Stimulated activated CD4-positive, alpha-beta T cell treated with anti-CD3 and anti-CD28 coated beads, Interleukin-4, amount 100 ng/mL, for 48 hours (primary cell): ENCODE results near the gene CROCC.

Experiments
- DNase-seq, 2 donors: peaks; one replicate each; pipeline ENCODE4 v3.0.0-alpha.2; 2020; ENCODE audit warnings: low read depth in 2 of 2

CROCC gene

GRCh38 chr1:16967962-16968361, 46.2 kb downstream of the CROCC start:
- no peak for DNase-seq

- DNase-seq: no peak
Observed at GRCh38 chr1:16968372-16968771, 46.6 kb downstream of the CROCC start.

GRCh38 chr1:16969057-16969611, 47.4 kb downstream of the CROCC start:
- DNase-seq: no peak

DNA sequence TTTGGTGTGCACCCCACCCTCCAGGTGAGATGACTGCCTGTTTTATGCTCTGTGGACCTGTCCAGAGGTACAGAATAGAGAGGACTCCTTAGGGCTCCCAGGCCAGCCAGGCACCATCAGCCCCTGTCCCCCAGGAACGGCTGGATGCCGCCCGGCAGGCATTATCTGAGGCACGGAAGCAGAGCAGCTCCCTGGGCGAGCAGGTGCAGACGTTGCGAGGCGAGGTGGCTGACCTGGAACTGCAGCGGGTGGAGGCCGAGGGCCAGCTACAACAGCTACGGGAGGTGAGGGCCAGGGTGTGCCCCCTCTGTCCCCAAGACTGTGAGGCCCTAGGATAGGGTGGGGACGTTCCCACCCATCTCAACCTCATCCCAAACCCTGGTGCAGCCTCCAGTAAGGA, 47.9 kb downstream of the CROCC start:
- no peak for DNase-seq

DNA sequence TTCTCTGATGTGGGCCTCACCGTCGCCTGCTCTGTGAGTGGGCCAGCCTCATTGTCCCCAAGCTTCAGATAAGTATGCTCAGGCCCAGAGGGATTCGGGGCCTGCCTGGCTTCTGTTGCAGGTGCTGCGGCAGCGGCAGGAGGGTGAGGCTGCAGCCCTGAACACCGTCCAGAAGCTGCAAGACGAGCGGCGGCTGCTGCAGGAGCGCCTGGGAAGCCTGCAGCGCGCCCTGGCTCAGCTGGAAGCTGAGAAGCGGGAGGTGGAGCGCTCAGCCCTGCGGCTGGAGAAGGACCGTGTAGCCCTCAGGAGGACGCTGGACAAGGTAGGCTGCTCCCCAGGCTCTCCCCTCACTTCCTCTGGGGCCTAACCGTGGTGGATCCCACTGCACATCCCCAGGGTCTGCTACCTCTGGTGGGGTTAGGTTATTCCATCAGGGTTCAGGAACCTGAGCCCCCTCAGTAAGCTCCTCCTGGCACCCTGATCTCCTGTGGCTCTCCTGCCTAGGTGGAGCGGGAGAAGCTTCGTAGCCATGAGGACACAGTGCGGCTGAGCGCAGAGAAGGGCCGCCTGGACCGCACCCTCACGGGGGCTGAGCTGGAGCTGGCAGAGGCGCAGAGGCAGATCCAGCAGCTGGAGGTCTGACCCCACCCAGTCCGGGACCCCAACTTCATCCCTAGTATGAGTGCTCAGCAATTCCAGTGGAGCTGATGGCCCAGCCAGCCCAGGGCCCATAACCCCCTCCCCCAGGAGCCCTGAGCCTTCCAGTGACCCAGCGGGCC, 48.6 kb downstream of the CROCC start:
- no peak for DNase-seq

- DNase-seq: no peak
Observed at GRCh38 chr1:16971341-16972188, 49.8 kb downstream of the CROCC start.

GRCh38 chr1:16972189-16972895, 50.6 kb downstream of the CROCC start:
- DNase-seq: no peak

DNA sequence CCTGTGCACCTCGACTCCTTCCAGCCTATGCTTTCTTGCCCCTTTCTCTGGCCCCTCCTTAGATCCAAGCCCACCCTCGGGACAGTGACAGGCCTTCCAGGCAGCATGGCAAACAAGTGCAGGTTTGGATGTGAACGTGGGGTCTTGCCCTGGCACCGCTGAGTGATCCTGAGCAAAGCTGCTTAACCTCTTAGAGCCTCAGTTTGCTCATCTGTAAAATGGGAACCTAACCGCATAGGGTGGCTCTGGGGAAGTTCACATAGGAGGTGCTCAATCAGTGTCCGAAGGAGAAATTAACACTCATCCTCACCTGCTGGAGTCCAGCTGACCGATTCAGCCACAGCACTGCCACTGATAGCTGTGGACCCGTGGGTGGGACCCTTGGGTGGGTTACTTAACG, 51.5 kb downstream of the CROCC start:
- DNase-seq: no peak

DNA sequence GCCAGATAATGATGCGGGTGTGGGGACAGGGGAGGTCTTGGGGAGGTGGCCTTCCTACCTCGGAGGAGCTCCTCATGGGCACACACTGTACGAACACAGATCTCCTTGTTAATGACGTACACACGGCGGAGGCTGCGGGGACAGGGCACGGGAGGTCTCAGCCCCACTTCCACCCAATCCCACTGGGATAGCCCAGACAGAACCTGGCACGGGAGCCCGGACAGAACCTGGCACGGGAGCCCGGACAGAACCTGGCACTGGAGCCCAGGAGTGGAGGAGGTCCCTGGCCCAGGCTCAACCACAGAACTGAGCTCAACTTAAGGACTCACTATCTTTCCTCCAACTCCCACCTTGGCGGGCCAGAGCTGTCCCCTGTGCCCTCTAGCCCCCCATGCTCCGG, 53.5 kb downstream of the CROCC start:
- DNase-seq: no peak

DNA sequence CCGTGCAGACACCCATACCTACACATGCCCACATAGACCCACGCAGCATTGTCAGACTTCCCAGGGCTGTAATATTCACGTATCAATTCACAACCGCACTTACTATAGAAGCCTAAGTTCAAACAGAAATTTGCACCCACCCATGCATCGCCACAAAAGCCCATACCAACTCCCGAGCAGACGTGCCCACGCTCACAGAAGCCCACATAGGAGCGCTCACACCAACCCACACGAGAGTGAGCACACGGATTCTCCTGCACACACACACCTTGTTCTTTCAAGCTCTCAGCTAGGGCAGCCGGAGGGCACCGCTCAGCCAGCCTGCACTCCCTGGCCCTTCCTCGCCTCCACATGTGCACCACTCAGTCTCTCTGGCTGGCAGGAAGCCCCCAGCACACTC, 54.1 kb downstream of the CROCC start:
- DNase-seq: no peak

GRCh38 chr1:16976966-16977365, 55.2 kb downstream of the CROCC start:
- no peak for DNase-seq

- DNase-seq: no peak
Observed at GRCh38 chr1:16977377-16977776, 55.6 kb downstream of the CROCC start.

GRCh38 chr1:16978139-16978538, 56.4 kb downstream of the CROCC start:
- no peak for DNase-seq

DNA sequence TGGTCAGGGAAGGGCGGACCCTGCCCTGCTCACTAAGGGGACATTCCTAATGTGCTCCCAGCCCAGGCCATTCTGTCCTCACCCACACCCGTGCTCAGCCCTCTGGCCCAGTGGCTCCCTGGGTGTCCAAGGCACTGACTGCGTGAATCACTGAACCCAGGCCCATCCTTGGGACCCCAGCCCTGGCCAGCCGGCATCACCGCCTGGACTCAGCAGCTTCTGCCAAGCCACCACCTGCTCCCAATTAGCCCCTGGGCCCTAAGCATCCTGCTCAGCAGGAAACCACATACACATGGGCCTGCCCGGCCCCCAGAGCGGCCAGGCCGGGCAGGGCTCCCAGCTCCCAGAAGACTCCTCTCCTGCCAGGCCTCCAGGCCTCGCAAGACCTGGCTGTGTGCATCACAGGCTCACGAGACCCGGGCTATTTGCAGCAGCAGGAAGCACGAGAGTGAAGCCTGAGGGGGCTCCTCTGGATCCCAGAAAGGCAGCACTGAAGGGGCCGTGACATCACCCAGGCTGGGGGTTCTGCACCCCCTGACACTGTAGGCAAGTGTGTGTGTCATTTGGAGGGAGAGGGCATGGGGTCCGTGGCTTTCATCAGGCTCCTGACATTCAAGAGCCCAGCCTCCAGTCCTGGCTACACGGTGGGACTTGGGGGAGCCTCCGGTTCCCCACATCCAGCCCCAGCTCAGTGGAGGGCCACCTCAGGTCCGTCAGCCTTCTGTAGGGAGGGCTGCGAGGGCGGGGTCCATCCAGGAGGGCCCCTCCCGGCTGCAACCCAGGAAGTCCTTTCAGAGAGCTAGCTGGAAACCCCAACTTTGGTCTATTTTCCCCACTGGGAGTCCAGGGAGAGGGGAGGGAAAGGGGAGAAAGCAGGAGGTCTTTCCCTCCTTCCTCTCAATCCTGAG, 57.1 kb downstream of the CROCC start:
- DNase-seq: no peak

- DNase-seq: no peak
Observed at GRCh38 chr1:16979475-16980327, 58.0 kb downstream of the CROCC start.

GRCh38 chr1:16980473-16981268, 58.9 kb downstream of the CROCC start, which contains the start of gene MFAP2:
Gene MFAP2, minus strand, starts transcription at chr1:16980620. Its CDS starts 2,347 bp downstream, at chr1:16978273.
- peak in 1 of 2 donors; percentile 6 for DNase-seq

DNA sequence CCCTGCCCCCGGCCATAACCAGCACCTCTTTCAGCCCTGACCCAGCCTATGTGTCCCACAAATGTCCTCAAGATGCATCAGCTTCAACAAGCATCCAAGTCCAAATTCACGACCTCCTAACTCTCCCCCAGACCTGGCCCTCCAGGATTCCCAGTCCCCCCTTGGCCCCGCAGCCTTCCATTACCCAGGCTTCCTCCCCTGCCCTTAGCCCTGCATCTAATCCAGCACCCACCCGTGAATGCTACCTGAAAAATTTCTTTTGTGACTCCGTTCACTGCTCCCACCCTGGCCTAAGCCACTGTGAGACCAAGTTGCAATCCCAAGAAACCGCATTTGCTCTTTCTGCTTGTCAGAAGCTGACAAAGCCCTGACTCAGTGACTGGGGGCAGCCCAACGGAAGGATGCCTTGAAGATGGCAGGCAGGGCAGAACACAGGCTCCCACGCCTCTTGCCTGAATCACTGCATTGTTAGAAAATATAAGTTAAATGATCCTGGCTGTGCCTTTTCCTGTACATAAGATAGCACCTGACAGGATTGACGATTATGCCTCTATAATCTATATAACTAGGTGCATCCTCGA, 59.6 kb downstream of the CROCC start:
- DNase-seq: no peak

DNA sequence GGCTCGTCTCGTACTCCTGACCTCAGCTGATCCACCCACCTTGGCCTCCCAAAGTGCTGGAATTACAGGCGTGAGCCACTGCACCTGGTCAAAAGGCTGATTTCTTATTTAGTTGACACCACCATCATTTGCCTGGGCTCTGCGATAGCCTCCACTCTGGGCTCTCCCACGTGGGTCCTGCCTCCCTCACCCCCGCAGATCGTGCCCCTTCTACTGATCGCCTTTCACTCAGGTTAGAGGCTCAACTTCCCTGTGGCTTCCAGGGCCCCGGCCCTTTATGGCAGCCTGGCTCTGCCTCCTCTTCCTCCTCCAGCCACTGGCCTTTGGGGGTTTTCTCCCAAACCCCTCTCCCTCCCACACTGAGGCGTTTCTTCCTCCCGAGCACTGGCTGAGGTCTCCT, 61.2 kb downstream of the CROCC start:
- DNase-seq: no peak

DNA sequence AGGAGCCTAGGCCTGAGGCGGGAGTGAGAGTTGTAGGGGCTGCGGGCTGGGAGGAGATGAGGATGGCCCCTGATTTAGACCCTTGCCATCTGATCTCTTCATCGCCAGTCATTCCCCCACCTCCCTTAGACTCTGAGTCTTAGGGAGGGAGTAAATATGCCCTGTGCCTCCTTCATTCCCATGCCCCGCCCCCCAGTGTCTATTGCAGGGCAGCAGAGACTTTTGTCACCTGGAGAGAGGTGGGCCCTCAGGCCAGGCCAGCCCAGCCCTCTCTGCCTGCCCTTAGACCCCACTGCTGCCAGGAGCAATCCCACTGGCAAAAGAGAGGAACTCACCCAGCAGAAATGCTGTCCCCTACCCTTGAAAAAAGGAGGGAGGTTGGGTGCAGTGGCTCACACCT, 61.9 kb downstream of the CROCC start:
- DNase-seq: no peak
